GM12872 (cell line): ENCODE results near the gene TRAPPC12.

ENCODE experiments used
- TF ChIP-seq, protein P1 (sequence below): IDR thresholded peaks from 3 replicates; pipeline ENCODE4 v1.5.1; 2011; ENCODE audit warnings: low read depth, mild to moderate bottlenecking, low read length, moderate library complexity; ENCODE audit not compliant: insufficient read depth

The TRAPPC12 gene

DNA sequence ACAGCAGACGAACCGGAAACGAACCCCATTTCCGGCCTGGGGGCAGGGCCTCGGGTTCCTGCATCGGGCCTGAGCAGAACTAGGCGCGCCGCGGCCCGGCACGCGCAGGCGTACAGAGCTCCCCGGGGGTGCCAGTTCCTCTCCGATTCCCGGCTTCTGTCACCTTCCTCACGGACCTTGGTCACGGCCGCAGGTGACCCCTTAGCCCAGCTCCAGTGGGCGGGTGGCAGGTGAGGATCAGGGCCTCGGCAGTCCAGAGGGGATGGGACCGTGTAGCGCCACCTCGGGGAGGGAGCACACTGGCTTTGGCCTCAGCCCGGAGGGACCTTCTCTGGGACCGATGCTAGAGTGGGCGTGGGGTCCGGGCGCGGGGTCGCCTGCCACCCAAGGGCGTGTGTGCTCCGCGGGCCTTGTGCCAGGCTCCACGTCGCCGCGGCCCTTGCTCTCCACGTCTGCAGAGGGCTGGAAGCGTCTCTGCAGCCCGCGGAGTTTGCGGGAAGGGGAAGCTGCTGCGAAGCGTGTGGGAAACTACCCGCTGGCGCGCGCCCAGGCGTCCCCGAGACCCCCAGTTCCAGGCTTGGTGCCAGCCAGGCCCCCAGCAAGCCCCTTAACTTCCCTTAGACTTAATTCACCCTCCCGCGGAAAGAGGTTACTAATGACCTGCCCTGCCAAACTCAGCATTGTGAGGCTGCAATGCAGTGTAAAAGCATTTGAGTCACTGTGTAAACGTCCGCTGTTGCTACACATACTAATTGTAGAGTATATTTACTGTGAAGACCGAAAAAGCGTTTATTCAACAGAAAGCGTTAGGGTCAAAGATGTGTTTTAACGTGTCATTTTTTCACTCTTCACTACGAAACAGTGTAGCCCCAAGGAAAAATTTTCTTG lies at the start of gene TRAPPC12:
TSS of gene TRAPPC12 (plus strand) at position 48 of the 888 bp plus-strand sequence. CDS start 7,930 bp downstream, outside the sequence.
- TF ChIP-seq, protein P1, sequence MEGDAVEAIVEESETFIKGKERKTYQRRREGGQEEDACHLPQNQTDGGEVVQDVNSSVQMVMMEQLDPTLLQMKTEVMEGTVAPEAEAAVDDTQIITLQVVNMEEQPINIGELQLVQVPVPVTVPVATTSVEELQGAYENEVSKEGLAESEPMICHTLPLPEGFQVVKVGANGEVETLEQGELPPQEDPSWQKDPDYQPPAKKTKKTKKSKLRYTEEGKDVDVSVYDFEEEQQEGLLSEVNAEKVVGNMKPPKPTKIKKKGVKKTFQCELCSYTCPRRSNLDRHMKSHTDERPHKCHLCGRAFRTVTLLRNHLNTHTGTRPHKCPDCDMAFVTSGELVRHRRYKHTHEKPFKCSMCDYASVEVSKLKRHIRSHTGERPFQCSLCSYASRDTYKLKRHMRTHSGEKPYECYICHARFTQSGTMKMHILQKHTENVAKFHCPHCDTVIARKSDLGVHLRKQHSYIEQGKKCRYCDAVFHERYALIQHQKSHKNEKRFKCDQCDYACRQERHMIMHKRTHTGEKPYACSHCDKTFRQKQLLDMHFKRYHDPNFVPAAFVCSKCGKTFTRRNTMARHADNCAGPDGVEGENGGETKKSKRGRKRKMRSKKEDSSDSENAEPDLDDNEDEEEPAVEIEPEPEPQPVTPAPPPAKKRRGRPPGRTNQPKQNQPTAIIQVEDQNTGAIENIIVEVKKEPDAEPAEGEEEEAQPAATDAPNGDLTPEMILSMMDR = peak; percentile 63

DNA sequence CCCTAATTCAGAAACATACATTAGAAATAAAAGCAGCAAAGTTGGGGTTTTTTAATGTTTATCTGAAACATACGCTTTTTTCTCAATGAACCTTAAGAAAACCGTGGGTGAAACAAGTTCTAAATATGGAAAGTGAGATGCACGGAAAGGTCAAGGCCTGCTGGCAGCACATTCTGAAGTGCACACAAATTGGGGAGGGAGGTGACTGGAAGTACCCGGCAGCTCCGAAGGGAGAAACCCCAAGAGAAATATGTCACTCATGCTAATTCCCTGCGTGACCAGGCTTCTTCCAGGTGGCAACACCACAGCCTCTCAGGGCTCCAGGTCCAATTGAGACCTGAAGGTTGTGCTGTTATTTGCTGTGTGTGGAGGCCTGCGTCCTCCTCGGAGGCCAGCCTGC lies 47.4 kb upstream of the TRAPPC12 start:
- TF ChIP-seq, protein P1 = no peak

DNA sequence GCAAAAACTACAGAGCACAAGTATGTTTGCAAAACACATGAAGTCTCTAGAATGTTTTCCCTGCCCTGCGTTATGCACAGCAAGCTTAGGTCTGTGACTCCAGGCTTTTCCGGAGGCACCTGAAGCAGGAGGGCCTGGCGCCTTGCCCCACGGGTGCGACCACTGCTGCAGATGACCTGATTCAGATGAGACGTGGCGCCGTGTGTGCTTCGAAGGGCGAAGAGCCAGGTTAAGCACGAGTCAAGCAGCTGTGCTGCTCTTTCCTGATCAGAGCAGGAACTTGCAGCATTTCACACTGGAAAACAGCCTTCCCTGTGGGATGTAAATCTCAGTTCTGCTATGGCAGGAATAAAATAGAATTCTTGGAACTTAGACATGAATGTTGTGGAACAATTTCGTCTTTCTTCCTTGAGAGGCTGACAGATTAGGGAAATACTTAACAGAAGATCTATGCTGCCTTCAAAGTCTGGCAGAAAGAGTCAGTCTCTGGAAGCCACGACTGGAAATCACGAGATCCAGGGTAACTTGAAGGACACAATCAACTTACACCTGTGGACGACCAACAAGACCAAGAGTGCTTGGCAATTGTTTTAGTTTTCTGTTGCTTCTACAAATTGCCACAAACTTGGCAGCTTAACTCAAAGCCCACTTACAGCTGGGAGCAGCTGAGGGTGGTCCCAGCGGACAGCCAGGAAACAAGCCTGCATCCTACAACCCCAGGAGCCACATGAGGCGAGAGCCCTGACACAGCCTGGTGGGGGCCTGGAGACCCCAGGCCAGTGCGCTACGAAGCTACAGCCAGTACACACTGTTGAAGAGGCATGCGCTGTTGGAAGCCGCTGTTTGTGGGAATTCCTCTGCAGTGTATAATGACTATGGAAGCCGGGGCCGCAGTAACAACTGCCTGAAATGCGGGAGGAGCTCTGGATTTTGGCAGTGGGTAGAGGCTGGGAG lies 44.8 kb upstream of the TRAPPC12 start:
- TF ChIP-seq, protein P1 = no peak

DNA sequence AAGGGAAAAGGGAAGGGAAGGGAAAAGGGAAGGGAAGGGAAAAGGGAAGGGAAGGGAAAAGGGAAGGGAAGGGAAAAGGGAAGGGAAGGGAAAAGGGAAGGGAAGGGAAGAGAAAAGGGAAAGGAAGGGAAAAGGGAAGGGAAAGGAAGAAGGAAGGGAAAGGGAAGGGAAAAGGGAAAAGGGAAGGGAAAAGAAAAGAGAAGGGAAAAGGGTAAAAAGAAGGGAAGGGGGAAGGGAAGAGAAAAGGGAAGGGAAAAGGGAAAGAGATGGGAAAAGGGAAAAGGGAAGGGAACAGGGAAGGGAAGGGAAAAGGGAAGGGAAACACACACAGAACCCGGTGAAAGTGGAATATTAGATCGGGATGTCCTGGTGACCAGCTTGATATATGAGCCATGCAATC lies 42.6 kb upstream of the TRAPPC12 start:
- TF ChIP-seq, protein P1 = no peak

DNA sequence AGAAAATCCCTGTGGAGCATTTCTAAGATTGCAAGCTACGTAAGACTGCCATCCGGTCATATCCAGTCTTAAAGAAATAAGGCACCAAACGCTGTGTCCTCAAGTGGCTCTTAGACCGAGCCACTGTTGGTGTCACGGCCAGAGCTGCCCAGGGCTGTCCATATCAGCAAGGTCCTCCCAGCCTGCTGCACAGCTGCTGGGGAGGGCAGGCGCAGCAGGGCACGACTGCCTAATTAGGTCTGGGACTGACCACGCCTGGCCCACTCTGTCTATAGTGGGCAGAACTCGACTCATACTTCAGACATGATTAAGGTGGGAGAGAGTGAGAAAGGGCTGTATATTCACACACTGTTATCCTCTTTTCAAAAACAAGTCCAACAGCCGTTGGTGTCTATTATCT lies 41.2 kb upstream of the TRAPPC12 start:
- TF ChIP-seq, protein P1 = no peak

DNA sequence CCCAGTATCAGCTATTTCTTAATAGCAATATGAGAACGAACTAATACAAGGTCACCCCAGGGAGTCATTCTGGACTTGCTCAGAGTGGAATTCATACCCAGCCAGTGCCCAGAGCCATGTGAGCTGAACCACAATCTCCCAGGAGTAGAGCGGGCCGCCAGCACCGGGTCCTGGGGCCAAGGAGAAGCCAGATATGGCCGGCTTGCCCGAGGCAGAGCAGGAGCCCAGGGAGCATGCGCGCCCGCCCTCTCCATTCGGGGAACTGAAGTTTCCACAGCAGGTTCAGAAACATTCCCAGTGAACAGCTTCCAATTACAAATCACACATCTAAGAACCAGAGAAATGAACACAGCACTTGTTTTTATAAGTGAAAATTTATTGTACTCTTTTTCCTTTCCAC lies 39.4 kb upstream of the TRAPPC12 start:
- TF ChIP-seq, protein P1 = no peak

DNA sequence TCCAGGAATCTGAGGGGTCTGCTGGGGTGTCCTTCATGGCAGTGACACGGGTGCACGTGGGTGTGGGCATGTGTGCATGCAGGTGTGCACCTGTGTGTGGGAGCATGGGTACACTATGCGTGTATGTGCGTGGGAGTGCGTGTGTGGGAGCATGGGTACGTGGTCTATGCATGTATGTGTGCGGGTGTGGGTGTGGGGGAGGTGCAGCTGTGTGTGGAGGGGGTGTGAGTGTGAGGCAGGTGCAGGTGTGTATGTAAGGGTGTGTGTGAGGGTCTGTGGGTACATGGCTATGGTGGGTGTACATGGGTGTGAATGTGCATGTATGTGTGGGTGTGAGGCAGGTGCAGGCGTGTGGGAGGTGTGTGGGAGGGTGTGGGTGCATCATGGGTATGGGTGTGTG lies 38.2 kb upstream of the TRAPPC12 start:
- TF ChIP-seq, protein P1 = no peak
